T-cell (primary cell): Measurements from ENCODE around the gene NECTIN4. TPM values are rescaled to one million over a fixed set of nuclear protein-coding genes. Genes with fewer than 3 reads are reported as not detected.

ENCODE experiments used
- ATAC-seq, 4 experiments: fragments of 200-7000 bp in 3 of 4; fragments of 150-1000 bp in 1 of 4; cut with Tn5 transposase; replicated peaks in 1 of 4; 1 replicate in 3 of 4; 2 replicates in 1 of 4; pipeline ENCODE4 v1.10.0; 2021; ENCODE audit warnings: moderate library complexity in 3 of 4, mild to moderate bottlenecking in 2 of 4, moderate number of reproducible peaks in 1 of 4
- CTCF ChIA-PET, 2 donors: fragments of 300-600 bp; sonication (Branson Sonifier 250); formaldehyde crosslinking; loops; one replicate each; lab custom pipeline; 2022; ENCODE audit warnings: antibody characterized with exemption in 2 of 2; lab: Charles Lee
- POLR2A ChIA-PET, 2 donors: fragments of 300-600 bp; sonication (Branson Sonifier 250); formaldehyde crosslinking; loops; one replicate each; lab custom pipeline; 2022; ENCODE audit warnings: antibody characterized with exemption in 2 of 2; lab: Charles Lee
- DNase-seq, 35 experiments: peaks; one replicate each; pipeline versions ENCODE4 v3.0.0 to v3.0.0-alpha.2; 2013 to 2023
- H3K27ac ChIP-seq: one replicate; pipeline ENCODE4 v1.5.1; 2013; ENCODE audit warnings: low read length
- H3K27me3 ChIP-seq, 2 experiments: replicated peaks in 1 of 2; 1 replicate in 1 of 2; 2 replicates in 1 of 2; pipeline versions ENCODE4 v1.6.1 to v1.7.0; 2013; ENCODE audit warnings: low read length in 1 of 2, mixed read lengths in 1 of 2; ENCODE audit not compliant: control insufficient read depth in 2 of 2, insufficient read depth in 2 of 2; ENCODE audit errors: extremely low read depth in 1 of 2
- H3K36me3 ChIP-seq, 2 donors: 1 replicate in 1 of 2; 2 replicates in 1 of 2; pipeline versions ENCODE4 v1.6.1 to v1.7.0; 2013; ENCODE audit warnings: low read length in 1 of 2; ENCODE audit not compliant: control insufficient read depth in 2 of 2, insufficient read depth in 1 of 2; ENCODE audit errors: extremely low read depth in 1 of 2
- H3K4me1 ChIP-seq, 2 experiments: 1 replicate in 1 of 2; 2 replicates in 1 of 2; pipeline versions ENCODE4 v1.6.1 to v1.7.0; 2013; ENCODE audit warnings: low read length in 2 of 2, mixed read lengths in 1 of 2; ENCODE audit not compliant: insufficient read depth in 2 of 2, control insufficient read depth in 1 of 2; ENCODE audit errors: extremely low read depth in 1 of 2
- H3K4me3 ChIP-seq, 2 donors: 1 replicate in 1 of 2; 2 replicates in 1 of 2; pipeline versions ENCODE4 v1.5.1 to v1.7.0; 2013; ENCODE audit warnings: mild to moderate bottlenecking in 2 of 2, low read length in 1 of 2, moderate library complexity in 1 of 2; ENCODE audit not compliant: control insufficient read depth in 1 of 2; ENCODE audit errors: extremely low read depth in 1 of 2
- H3K9me3 ChIP-seq: 2 replicates; pipeline ENCODE4 v1.7.0; 2013
- H3K27ac Mint-ChIP-seq, 2 donors: one replicate each; pipeline ENCODE4 v1.8.0; 2020 to 2021; ENCODE audit warnings: mild to moderate bottlenecking in 2 of 2, mixed read lengths in 2 of 2
- H3K27me3 Mint-ChIP-seq, 2 donors: one replicate each; pipeline ENCODE4 v1.8.0; 2021 to 2022; ENCODE audit warnings: mixed read lengths in 2 of 2
- H3K36me3 Mint-ChIP-seq: one replicate; pipeline ENCODE4 v1.8.0; 2021; ENCODE audit warnings: mixed read lengths
- H3K4me1 Mint-ChIP-seq, 3 donors: one replicate each; pipeline ENCODE4 v1.8.0; 2020 to 2022; ENCODE audit warnings: mixed read lengths in 3 of 3, mild to moderate bottlenecking in 1 of 3
- H3K4me3 Mint-ChIP-seq, 3 donors: one replicate each; pipeline ENCODE4 v1.8.0; 2020 to 2022; ENCODE audit warnings: mild to moderate bottlenecking in 3 of 3, mixed read lengths in 3 of 3, moderate library complexity in 3 of 3
- H3K9me3 Mint-ChIP-seq, 3 donors: one replicate each; pipeline ENCODE4 v1.8.0; 2020 to 2022; ENCODE audit warnings: mixed read lengths in 3 of 3
- WGBS: methylation state at CpG from one replicate; pipeline ENCODE4 v1.1.5; 2013; ENCODE audit warnings: missing lambda C conversion rate; ENCODE audit not compliant: insufficient coverage; 5-methylcytosine and 5-hydroxymethylcytosine counted together
- total RNA-seq, 35 experiments: library from RNA in 6 of 35; stranded (reverse) in 6 of 35; fragments of 120-200 nt in 1 of 35; gene quantifications; one replicate each; pipeline versions ENCODE4 v1.2.1 to v1.2.4 and lab custom pipeline; 2013 to 2026

NECTIN4 gene
- total RNA-seq, 5 donors from 2014 or later (not counting 1 experiment from before 2014, with no cell fraction given), result 0.06 TPM; not detected in 4

- ATAC-seq (no peak), DNase-seq (no peak)
- no peak overlapping the region for H3K4me3 Mint-ChIP-seq
- H3K9me3 Mint-ChIP-seq, result no peaks in the 10 kb centered on the region
- Histone ChIP-seq H3K4me1 (peaks cover 2 to 20% of the 10 kb centered on the region in 2 experiments), H3K27me3 (no peaks in the 10 kb centered on the region), H3K9me3 (no peaks in the 10 kb centered on the region), H3K36me3 (peaks cover 3 to 24% of the 10 kb centered on the region in 2 donors), H3K27ac (no peak overlapping the region), H3K4me3 (no peak overlapping the region)
- peaks cover 13% of the 10 kb centered on the region for H3K36me3 Mint-ChIP-seq
- ChIA-PET POLR2A (interaction anchor here in 1 of 2 donors (0.7 kb wide), 1 partner anchor 295 kb away, joined by 3 read pairs; no protein-coding TSS in a partner anchor), CTCF (interaction anchor here (0.6 to 1.9 kb wide), 5 partner anchors 12 to 92 kb away, joined by 3 to 8 read pairs (median 4); partner anchors contain the start of gene ARHGAP30 (in 1 of the 2))
- H3K27ac Mint-ChIP-seq, result no peak overlapping the region
- peaks cover 21 to 31% (median 30%) of the 10 kb centered on the region in 3 donors for H3K4me1 Mint-ChIP-seq
- H3K27me3 Mint-ChIP-seq, result peaks cover 0 to 3% of the 10 kb centered on the region in 2 donors
- WGBS, result no CpG with 5 or more reads among the region's 2 CpGs
Measured at GRCh38 chr1:161100556-161100955, 11.2 kb upstream of the NECTIN4 start.

- 97% methylated on average over 5 of the region's 9 CpGs for WGBS
Measured at GRCh38 chr1:161099090-161099802, 9.9 kb upstream of the NECTIN4 start.

GRCh38 chr1:161098210-161099068, 9.1 kb upstream of the NECTIN4 start, which contains the start of gene KLHDC9:
TSS of gene KLHDC9 (plus strand) at chr1:161098361. CDS start at chr1:161098536, 175 bp downstream.
- H3K4me1 Mint-ChIP-seq, result peaks cover 16 to 25% (median 24%) of the 10 kb centered on the region in 3 donors
- peaks cover 9% of the 10 kb centered on the region for H3K36me3 Mint-ChIP-seq
- Histone ChIP-seq H3K27ac (peak within 1 kb of the TSS; percentile 75), H3K4me3 (peak within 1 kb of the TSS; percentile 51 to 87), H3K4me1 (peaks cover 2 to 20% of the 10 kb centered on the region in 2 experiments), H3K36me3 (peaks cover 3 to 24% of the 10 kb centered on the region in 2 donors), H3K27me3 (no peaks in the 10 kb centered on the region), H3K9me3 (no peaks in the 10 kb centered on the region)
- DNase-seq (peak; percentile 22 to 78 (median 48)), ATAC-seq (peak; percentile 61 to 77 (median 68))
- H3K27me3 Mint-ChIP-seq, result peaks cover 0 to 3% of the 10 kb centered on the region in 2 donors
- peak within 1 kb of the TSS; percentile 85 to 93 for H3K27ac Mint-ChIP-seq
- H3K4me3 Mint-ChIP-seq, result peak within 1 kb of the TSS; percentile 81 to 88 (median 86)
- WGBS, result 19% methylated on average over 68 of the region's 71 CpGs
- POLR2A ChIA-PET, result interaction anchor here (0.5 to 1.3 kb wide), 7 partner anchors 27 to 459 kb away, joined by 3 to 9 read pairs (median 3); partner anchors contain the start of gene F11R (in 1 of the 2)
- no peaks in the 10 kb centered on the region for H3K9me3 Mint-ChIP-seq
- CTCF ChIA-PET, result interaction anchor here (0.5 to 3.2 kb wide), 25 partner anchors 14 to 417 kb away, joined by 3 to 25 read pairs (median 4); partner anchors contain the start of genes TSTD1 (in 2 of the 2), ARHGAP30 (in 1 of the 2), DEDD (in 1 of the 2) and NIT1 (in 1 of the 2)

More at GRCh38 chr1:161099090-161099802, 9.9 kb upstream of the NECTIN4 start:
- DNase-seq (no peak), ATAC-seq (no peak)
- Histone ChIP-seq H3K4me3 (no peak overlapping the region), H3K4me1 (peaks cover 2 to 20% of the 10 kb centered on the region in 2 experiments), H3K27me3 (no peaks in the 10 kb centered on the region), H3K9me3 (no peaks in the 10 kb centered on the region), H3K36me3 (peaks cover 3 to 24% of the 10 kb centered on the region in 2 donors), H3K27ac (no peak overlapping the region)
- peak overlapping the region in 1 of 2 donors; percentile 57 for H3K27ac Mint-ChIP-seq
- H3K36me3 Mint-ChIP-seq, result peaks cover 9% of the 10 kb centered on the region
- POLR2A ChIA-PET, result interaction anchor here (0.5 to 1.3 kb wide), 5 partner anchors 28 to 207 kb away, joined by 3 to 5 read pairs (median 3); partner anchors contain the start of gene F11R (in 1 of the 2)
- H3K4me1 Mint-ChIP-seq, result peaks cover 16 to 27% (median 24%) of the 10 kb centered on the region in 3 donors
- no peaks in the 10 kb centered on the region for H3K9me3 Mint-ChIP-seq
- CTCF ChIA-PET, result interaction anchor here (0.6 to 3.2 kb wide), 9 partner anchors 13 to 101 kb away, joined by 3 to 22 read pairs (median 6); partner anchors contain the start of genes ARHGAP30 (in 1 of the 2) and TSTD1 (in 1 of the 2)
- peak overlapping the region; percentile 67 to 86 (median 78) for H3K4me3 Mint-ChIP-seq
- peaks cover 0 to 3% of the 10 kb centered on the region in 2 donors for H3K27me3 Mint-ChIP-seq

GRCh38 chr1:161096530-161096929, 7.2 kb upstream of the NECTIN4 start:
- H3K9me3 Mint-ChIP-seq, result no peaks in the 10 kb centered on the region
- Histone ChIP-seq H3K4me1 (peaks cover 2 to 26% of the 10 kb centered on the region in 2 experiments), H3K4me3 (no peak overlapping the region), H3K36me3 (peaks cover 0 to 14% of the 10 kb centered on the region in 2 donors), H3K9me3 (no peaks in the 10 kb centered on the region), H3K27me3 (no peaks in the 10 kb centered on the region), H3K27ac (no peak overlapping the region)
- WGBS, result no CpG with 5 or more reads among the region's 1 CpG
- DNase-seq, result no peak
- H3K27me3 Mint-ChIP-seq, result peaks cover 0 to 3% of the 10 kb centered on the region in 2 donors
- ATAC-seq, result no peak
- no peak overlapping the region for H3K4me3 Mint-ChIP-seq
- ChIA-PET CTCF (interaction anchor here (0.6 to 3.2 kb wide), 11 partner anchors 14 to 99 kb away, joined by 3 to 25 read pairs (median 12); partner anchors contain the start of genes TSTD1 (in 2 of the 2), ARHGAP30 (in 1 of the 2) and USF1 (in 1 of the 2)), POLR2A (interaction anchor here in 1 of 2 donors (1.1 kb wide), 1 partner anchor 51 kb away, joined by 3 read pairs; the partner anchor contains the start of gene USF1)
- peaks cover 5% of the 10 kb centered on the region for H3K36me3 Mint-ChIP-seq
- peaks cover 24 to 36% (median 29%) of the 10 kb centered on the region in 3 donors for H3K4me1 Mint-ChIP-seq
- H3K27ac Mint-ChIP-seq, result peak overlapping the region; percentile 85 to 93

- WGBS, result no CpG with 5 or more reads among the region's 2 CpGs
Measured at GRCh38 chr1:161096015-161096414, 6.7 kb upstream of the NECTIN4 start.

More at GRCh38 chr1:161096015-161096414, 6.7 kb upstream of the NECTIN4 start:
- H3K27me3 Mint-ChIP-seq, result peaks cover 0 to 3% of the 10 kb centered on the region in 2 donors
- Histone ChIP-seq H3K27me3 (no peaks in the 10 kb centered on the region), H3K27ac (no peak overlapping the region), H3K36me3 (peaks cover 0 to 12% of the 10 kb centered on the region in 2 donors), H3K4me1 (peaks cover 3 to 26% of the 10 kb centered on the region in 2 experiments), H3K9me3 (no peaks in the 10 kb centered on the region), H3K4me3 (no peak overlapping the region)
- no peaks in the 10 kb centered on the region for H3K9me3 Mint-ChIP-seq
- peaks cover 2% of the 10 kb centered on the region for H3K36me3 Mint-ChIP-seq
- H3K4me1 Mint-ChIP-seq, result peaks cover 24 to 36% (median 29%) of the 10 kb centered on the region in 3 donors
- ATAC-seq, result no peak
- POLR2A ChIA-PET, result no interaction called here
- DNase-seq, result no peak
- CTCF ChIA-PET, result interaction anchor here in 1 of 2 donors (0.8 kb wide), 1 partner anchor 69 kb away, joined by 4 read pairs; no protein-coding TSS in a partner anchor
- no peak overlapping the region for H3K4me3 Mint-ChIP-seq
- H3K27ac Mint-ChIP-seq, result no peak overlapping the region
